ENCODE data around the gene HNRNPR.
"Not testable (repeated sequence)": the region's sequence is repeated elsewhere in the genome, so short reads cannot be mapped to it uniquely, and the experiment has no call there.

- not testable (repeated sequence) for TF ChIP-seq CTCF (IDR thresholded peaks at IDR 0.05; ENCODE audit: low read depth, low read length); EZH2phosphoT487 (IDR thresholded peaks at IDR 0.05; ENCODE audit: low read depth)
Measured at GRCh38 chr1:23258082-23258481, 86.0 kb downstream of the HNRNPR start.

Measured in OCI-LY3 (cell line).